Neural progenitor cell (in vitro differentiated cells): Measurements from ENCODE around the gene AKR1B1.

Experiments used
- CTCF ChIP-seq: fragments of 200-600 bp; sonication (generic); IDR thresholded peaks from 2 replicates; pipeline ENCODE4 v1.5.1; 2017; ENCODE audit warnings: antibody characterized with exemption, mild to moderate bottlenecking
- EZH2 ChIP-seq: fragments of 200-600 bp; sonication (generic); IDR thresholded peaks from 2 replicates; pipeline ENCODE4 v1.6.1; 2017; ENCODE audit warnings: antibody characterized with exemption, mild to moderate bottlenecking, moderate library complexity
- EZH2phosphoT487 ChIP-seq: fragments of 200-600 bp; sonication (generic); IDR thresholded peaks from 2 replicates; pipeline ENCODE4 v1.6.1; 2017; ENCODE audit warnings: antibody characterized with exemption

GRCh38 chr7:134403062-134403461 is 55.8 kb downstream of the AKR1B1 start:
- TF ChIP-seq CTCF (no peak), EZH2 (no peak), EZH2phosphoT487 (no peak)
